OCI-LY1 (cell line): ENCODE data around the gene STXBP6.

Experiments used
- CTCF ChIP-seq: fragments of 200-600 bp; sonication (generic), shearing (Covaris generic); IDR thresholded peaks from 2 replicates; pipeline ENCODE4 v1.5.1; 2017; ENCODE audit warnings: mild to moderate bottlenecking, antibody characterized with exemption, low read length, moderate library complexity, mixed read lengths
- EZH2 ChIP-seq: fragments of 200-600 bp; sonication (generic), shearing (Covaris generic); IDR thresholded peaks from 2 replicates; pipeline ENCODE4 v1.8.0; 2017; ENCODE audit warnings: borderline replicate concordance, mixed run types, mild to moderate bottlenecking, antibody characterized with exemption, low read length, moderate library complexity, mixed read lengths

GRCh38 chr14:25006031-25006430 lies 43.9 kb downstream of the STXBP6 start:
- TF ChIP-seq CTCF (no peak), EZH2 (no peak)
